GM23248 (cell line): ENCODE data around the gene DNAJB4.

Source experiments
- EZH2 ChIP-seq: fragments of 200-600 bp; sonication (generic); IDR thresholded peaks from 2 replicates; pipeline ENCODE4 v1.6.1; 2018; ENCODE audit warnings: antibody characterized with exemption, mild to moderate bottlenecking; ENCODE audit not compliant: insufficient read depth, poor library complexity, severe bottlenecking
- EZH2phosphoT487 ChIP-seq: fragments of 200-600 bp; sonication (generic); IDR thresholded peaks from 2 replicates; pipeline ENCODE4 v1.6.1; 2018; ENCODE audit warnings: antibody characterized with exemption, moderate library complexity, mild to moderate bottlenecking, low read depth; ENCODE audit not compliant: insufficient read depth

- TF ChIP-seq EZH2 (no peak), EZH2phosphoT487 (no peak)
Observed at GRCh38 chr1:77961392-77961791, 43.3 kb upstream of the DNAJB4 start.
